Muscle of leg (tissue), 11 donors: ENCODE results near the gene DRAXIN. TPM values are rescaled to one million over a fixed set of nuclear protein-coding genes. Genes with fewer than 3 reads are reported as not detected.

Source experiments
- DNase-seq: peaks from one replicate; pipeline ENCODE4 v3.0.0; 2013
- H3K27ac ChIP-seq: one replicate; pipeline ENCODE4 v1.5.1; 2013; ENCODE audit warnings: mild to moderate bottlenecking, low read length, control low read depth
- H3K27me3 ChIP-seq: one replicate; pipeline ENCODE4 v1.6.1; 2013; ENCODE audit warnings: low read length; ENCODE audit not compliant: control insufficient read depth, insufficient read depth
- H3K36me3 ChIP-seq: one replicate; pipeline ENCODE4 v1.6.1; 2013; ENCODE audit warnings: low read length; ENCODE audit not compliant: control insufficient read depth, insufficient read depth
- H3K4me1 ChIP-seq: one replicate; pipeline ENCODE4 v1.6.1; 2013; ENCODE audit warnings: low read length; ENCODE audit not compliant: control insufficient read depth, insufficient read depth
- H3K4me3 ChIP-seq: one replicate; pipeline ENCODE4 v1.5.1; 2013; ENCODE audit warnings: low read length, control low read depth
- H3K9me3 ChIP-seq: replicated peaks from 2 replicates; pipeline ENCODE4 v1.6.1; 2013; ENCODE audit warnings: low read depth, low read length; ENCODE audit not compliant: control insufficient read depth
- WGBS: methylation state at CpG from one replicate; pipeline ENCODE4 v1.1.5; 2013; ENCODE audit warnings: missing lambda C conversion rate; ENCODE audit not compliant: insufficient coverage; 5-methylcytosine and 5-hydroxymethylcytosine counted together
- polyA plus RNA-seq, 8 donors: library from polyadenylated mRNA; unstranded; fragments of 120-200 nt; gene quantifications; one replicate each; pipeline versions ENCODE4 v1.2.1 to v1.2.3, GENCODE V29; 2013; ENCODE audit warnings: inconsistent platforms in 1 of 8, low replicate concordance in 1 of 8; ENCODE audit not compliant: insufficient read length in 8 of 8, insufficient read depth in 1 of 8
- total RNA-seq: library from RNA; stranded (reverse); fragments of 120-200 nt; gene quantifications from one replicate; pipeline ENCODE4 v1.2.4, GENCODE V29; 2013

DRAXIN gene
- total and polyA plus RNA-seq, 9 donors: 0.20 to 0.56 (median 0.28) TPM

DNA sequence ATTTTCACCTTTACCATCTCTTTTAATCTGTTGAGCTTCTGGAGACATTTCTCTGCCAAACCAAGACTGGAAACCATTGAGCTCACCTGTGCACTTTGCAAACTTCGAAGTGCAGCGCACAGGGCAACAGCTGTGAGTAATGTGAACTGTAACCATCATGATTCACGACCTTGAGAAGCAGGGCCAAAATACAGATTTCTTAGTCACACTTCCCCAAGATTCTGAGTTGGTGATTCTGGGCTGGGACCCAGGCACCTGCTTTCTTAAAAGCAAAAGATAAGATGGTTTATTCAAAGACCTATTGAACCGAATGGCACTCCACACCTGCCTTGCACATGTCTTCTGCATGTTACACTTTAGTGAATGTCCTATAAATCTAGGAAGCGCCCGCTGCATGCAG, 54.6 kb downstream of the DRAXIN start:
- H3K27ac ChIP-seq: no peak overlapping the region
- H3K36me3 ChIP-seq: peaks cover 34% of the 10 kb centered on the region
- 87% methylated on average over 6 of the region's 6 CpGs for WGBS

DNA sequence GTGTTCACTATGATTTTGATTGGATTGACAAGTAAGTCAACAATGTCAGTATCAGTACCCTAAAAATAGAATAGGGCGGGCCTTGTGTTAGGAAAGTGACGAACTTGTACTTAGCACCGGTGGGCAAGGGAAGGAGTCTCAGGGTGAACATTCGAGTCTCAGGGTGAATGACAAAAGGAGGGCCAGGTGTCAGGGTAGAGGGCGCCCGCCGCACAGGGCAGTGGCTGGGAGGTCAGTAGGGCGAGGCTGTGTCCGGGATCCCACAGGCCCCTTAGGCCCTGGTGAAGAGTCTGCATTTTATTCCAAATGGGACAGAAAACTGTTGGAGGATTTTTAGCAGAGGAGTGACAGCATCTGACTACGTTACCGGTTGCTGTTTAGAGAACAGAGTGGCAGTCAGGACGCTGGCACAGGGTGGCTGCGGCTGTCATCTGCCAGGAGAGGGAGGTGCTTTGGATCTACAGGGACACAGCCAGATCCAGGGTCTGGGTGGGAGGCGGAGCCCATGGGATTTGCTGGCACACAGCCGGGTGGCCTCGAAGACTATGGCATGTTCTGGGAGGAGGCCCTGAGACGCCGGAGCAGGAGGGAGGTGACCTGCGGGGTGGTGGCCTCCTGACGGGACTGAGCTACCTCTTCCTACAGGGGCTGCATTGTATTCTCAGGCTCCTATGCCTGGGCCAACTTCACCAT, 55.4 kb downstream of the DRAXIN start:
- no peak for DNase-seq
- Histone ChIP-seq H3K4me1 (no peaks in the 10 kb centered on the region), H3K9me3 (no peaks in the 10 kb centered on the region), H3K27ac (no peak overlapping the region), H3K4me3 (no peak overlapping the region), H3K36me3 (peaks cover 37% of the 10 kb centered on the region), H3K27me3 (no peaks in the 10 kb centered on the region)
- 81% methylated on average over 19 of the region's 20 CpGs for WGBS

More for the DNA sequence above, 54.6 kb downstream of the DRAXIN start:
- Histone ChIP-seq H3K27me3 (no peaks in the 10 kb centered on the region), H3K4me1 (no peaks in the 10 kb centered on the region), H3K4me3 (no peak overlapping the region), H3K9me3 (no peaks in the 10 kb centered on the region)
- DNase-seq: no peak

DNA sequence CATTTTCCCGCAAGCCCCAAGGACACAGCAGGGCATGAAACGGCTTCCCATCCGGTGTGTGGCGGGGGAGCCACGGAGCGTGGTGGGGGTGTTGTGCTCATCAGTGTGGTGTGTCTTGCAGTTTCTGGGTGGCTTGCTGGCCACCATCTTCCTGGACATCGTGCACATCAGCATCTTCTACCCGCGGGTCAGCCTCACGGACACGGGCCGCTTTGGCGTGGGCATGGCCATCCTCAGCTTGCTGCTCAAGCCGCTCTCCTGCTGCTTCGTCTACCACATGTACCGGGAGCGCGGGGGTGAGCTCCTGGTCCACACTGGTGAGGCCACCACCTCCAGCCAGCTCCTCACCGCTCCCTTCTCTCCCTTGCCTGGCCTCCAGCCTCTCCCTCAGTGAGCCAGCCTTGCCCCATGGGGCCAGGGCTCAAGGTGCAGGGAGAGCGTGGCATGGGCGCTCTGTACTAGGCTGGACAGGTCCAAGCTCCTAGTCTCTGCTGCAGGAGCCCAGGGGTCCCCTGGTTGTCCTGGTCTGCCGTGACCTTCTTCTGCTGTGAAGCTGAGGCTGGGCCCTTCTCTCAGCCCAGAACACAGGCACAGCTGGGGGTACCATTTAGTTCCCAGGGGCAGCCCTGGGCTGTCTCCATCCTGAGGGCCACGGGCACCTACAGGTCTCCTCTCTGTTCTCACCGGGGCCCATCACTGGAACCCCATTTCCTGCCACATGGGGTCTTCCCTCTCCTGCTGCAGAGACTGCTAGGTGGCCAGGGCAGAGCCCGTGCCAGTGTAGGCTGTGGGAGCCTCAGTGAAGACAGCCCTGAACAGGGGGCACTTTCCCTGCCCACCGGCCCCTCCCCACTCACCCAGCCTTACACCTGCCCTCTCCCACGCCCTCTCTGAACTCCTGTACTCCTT, 57.0 kb downstream of the DRAXIN start:
- H3K27ac ChIP-seq: no peak overlapping the region
- no peaks in the 10 kb centered on the region for H3K9me3 ChIP-seq
- H3K36me3 ChIP-seq: peaks cover 37% of the 10 kb centered on the region
- DNase-seq: no peak
- no peaks in the 10 kb centered on the region for H3K4me1 ChIP-seq
- H3K27me3 ChIP-seq: no peaks in the 10 kb centered on the region
- WGBS: 92% methylated on average over 23 of the region's 27 CpGs
- no peak overlapping the region for H3K4me3 ChIP-seq

DNA sequence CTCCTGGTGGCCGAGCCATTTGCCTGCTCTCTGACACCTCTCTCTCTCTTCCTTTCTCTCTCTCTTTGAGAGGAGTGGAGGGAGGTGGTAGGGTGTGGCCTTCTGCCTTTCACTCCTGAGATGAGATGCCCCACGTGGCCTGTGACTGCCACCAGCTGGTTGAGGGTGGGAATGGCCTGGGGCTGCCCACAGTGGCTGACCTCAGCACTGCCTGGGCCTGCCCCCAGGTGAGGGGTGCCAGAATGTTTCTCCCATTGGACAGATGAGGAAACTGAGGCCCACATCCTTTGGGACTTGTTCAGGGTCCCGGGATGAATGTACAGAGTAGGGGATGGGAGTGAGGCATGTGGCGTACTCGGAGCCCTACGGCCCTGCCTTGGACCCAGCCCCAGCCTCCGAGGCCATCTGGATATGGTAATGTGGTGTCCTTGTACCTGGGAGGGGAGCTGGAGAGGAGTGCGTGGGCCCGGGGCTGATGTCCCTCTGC, 57.7 kb downstream of the DRAXIN start:
- no peaks in the 10 kb centered on the region for H3K4me1 ChIP-seq
- peaks cover 37% of the 10 kb centered on the region for H3K36me3 ChIP-seq
- no peak overlapping the region for H3K27ac ChIP-seq
- H3K27me3 ChIP-seq: no peaks in the 10 kb centered on the region
- WGBS: 65% methylated on average over 8 of the region's 9 CpGs
- no peaks in the 10 kb centered on the region for H3K9me3 ChIP-seq
- no peak overlapping the region for H3K4me3 ChIP-seq
- no peak for DNase-seq

DNA sequence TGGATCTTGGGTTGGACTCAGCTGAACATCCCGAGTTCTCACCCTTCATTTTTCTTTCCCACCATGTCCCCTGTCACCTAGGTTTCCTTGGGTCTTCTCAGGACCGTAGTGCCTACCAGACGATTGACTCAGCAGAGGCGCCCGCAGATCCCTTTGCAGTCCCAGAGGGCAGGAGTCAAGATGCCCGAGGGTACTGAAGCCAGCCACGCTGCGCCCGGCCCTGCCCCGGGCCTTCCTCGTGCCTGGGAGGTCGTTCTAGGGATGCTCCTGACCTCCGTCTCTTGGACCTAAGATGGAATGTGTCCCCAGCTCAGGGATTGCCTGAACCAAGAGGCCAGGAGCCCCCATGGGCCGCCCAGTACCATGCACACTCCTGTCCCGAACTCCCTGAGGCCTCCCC, 58.5 kb downstream of the DRAXIN start:
- no peak overlapping the region for H3K27ac ChIP-seq
- no peak overlapping the region for H3K4me3 ChIP-seq
- DNase-seq: no peak
- no peaks in the 10 kb centered on the region for H3K4me1 ChIP-seq
- no peaks in the 10 kb centered on the region for H3K27me3 ChIP-seq
- WGBS: 95% methylated on average over 13 of the region's 15 CpGs
- H3K9me3 ChIP-seq: no peaks in the 10 kb centered on the region
- H3K36me3 ChIP-seq: peaks cover 35% of the 10 kb centered on the region

DNA sequence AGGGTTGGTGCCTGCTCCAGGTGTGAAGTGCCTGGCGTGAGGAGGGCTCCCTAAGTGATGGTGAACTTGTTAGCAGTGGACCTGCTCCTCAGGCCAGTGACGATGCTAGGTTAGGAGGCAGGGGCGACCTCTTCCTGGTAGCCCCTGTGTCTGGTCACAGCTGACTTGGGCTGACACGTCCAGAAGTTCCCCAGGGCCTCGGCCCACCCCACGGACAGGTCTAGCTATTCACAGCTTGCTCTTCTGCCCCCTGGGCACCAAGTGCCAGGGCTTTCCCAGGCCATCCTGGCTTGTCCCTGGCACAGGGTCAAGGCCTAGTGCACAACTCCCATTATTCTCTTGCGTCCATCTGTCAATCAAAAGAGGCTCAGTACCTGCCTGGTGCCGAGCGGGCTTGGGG, 59.6 kb downstream of the DRAXIN start:
- Histone ChIP-seq H3K27ac (no peak overlapping the region), H3K9me3 (no peaks in the 10 kb centered on the region), H3K4me3 (no peak overlapping the region), H3K36me3 (peaks cover 31% of the 10 kb centered on the region), H3K4me1 (no peaks in the 10 kb centered on the region), H3K27me3 (no peaks in the 10 kb centered on the region)
- no peak for DNase-seq
- WGBS: 76% methylated on average over 6 of the region's 9 CpGs

DNA sequence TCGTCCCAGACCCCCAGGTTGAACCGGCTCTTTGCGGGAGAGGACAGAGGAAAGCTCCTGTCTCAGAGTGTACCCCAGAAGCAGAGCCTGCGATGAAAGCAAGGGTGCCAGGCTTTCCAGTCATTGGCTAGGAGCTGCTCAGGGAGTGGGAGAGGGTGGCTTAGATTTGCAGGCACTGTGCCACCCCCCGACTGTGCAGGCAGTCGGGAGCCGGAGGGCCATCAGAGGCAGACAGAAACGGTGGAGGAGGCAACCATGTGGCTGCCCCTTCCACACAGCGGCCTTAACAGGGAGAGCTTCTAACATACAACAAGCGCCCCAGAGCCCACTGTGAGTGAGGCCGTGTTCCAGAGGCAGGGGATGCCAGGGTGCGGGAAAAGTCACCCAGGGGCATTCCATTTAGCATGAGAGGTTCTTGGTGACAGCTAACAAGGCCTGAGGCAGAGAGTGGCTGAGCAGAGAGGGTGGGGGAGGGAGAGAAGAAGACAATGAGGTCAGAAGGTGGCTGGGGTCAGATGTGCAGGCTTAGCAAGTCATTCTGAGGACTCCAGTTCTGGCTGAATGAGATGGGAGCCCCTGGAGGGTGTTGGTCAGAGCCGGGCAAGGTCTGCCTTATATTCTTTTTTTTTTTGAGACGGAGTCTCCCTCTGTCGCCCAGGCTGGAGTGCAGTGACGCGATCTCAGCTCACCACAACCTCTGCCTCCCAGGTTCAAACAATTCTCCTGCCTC, 61.0 kb downstream of the DRAXIN start:
- DNase-seq: no peak
- no peaks in the 10 kb centered on the region for H3K4me1 ChIP-seq
- H3K27ac ChIP-seq: no peak overlapping the region
- no peaks in the 10 kb centered on the region for H3K9me3 ChIP-seq
- no peak overlapping the region for H3K4me3 ChIP-seq
- WGBS: 69% methylated on average over 6 of the region's 17 CpGs
- peaks cover 31% of the 10 kb centered on the region for H3K36me3 ChIP-seq
- no peaks in the 10 kb centered on the region for H3K27me3 ChIP-seq

DNA sequence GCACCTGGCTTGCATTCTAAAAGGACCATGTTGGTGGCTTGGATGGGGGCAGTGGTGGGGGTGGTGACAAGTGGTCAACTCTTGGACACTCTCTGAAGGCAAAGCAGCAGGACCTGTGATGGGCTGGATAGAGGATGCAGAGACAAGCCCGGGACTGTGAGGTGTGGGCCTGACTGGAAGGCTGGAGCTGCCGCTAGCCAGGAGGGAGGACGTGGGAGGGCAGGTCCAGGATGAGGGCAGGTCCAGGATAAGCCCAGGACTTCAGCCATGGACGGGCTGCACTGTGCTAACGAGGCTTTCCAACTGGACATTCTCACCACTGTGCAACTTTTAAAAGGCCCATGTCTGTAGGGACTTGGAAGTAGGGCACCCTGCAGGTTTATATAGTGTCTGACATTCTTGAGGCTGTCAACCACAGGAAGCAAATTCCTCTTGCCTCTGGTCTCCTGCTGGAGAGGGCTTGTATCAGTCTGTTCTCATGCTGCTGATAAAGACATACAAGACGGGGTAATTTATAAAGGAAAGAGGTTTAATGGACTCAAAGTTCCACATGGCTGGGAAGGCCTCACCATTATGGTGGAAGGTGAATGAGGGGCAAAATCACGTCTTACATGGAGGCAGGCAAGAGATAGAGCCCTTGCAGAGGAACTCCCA, 62.2 kb downstream of the DRAXIN start:
- no peaks in the 10 kb centered on the region for H3K4me1 ChIP-seq
- H3K4me3 ChIP-seq: no peak overlapping the region
- peaks cover 26% of the 10 kb centered on the region for H3K36me3 ChIP-seq
- no peak overlapping the region for H3K27ac ChIP-seq
- H3K27me3 ChIP-seq: no peaks in the 10 kb centered on the region
- DNase-seq: no peak
- 39% methylated on average over 7 of the region's 7 CpGs for WGBS
- no peaks in the 10 kb centered on the region for H3K9me3 ChIP-seq

DNA sequence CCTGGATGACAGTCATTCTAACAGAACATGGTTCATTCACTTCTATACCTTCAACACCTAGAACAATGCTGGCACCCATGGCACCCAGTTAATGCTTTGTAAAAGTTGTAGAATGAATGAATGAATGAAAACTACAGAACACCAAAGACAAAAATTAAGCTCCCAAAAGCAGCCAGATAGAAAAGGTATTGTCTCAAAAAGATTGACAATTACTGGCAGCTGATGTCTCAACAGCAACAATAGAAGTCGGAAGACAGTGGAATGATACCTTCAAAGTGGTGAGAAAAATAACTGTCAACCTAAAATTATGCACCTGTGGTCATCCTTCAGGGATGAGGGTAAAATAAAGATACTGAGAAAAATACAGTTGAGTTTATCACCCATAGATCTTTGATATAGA, 65.5 kb downstream of the DRAXIN start:
- Histone ChIP-seq H3K27ac (no peak overlapping the region), H3K9me3 (no peaks in the 10 kb centered on the region), H3K27me3 (peaks cover 8% of the 10 kb centered on the region), H3K4me3 (no peak overlapping the region), H3K4me1 (peaks cover 2% of the 10 kb centered on the region), H3K36me3 (no peaks in the 10 kb centered on the region)
- no peak for DNase-seq
- no CpG with 5 or more reads among the region's 1 CpG for WGBS
